Transverse colon (tissue), 4 donors: Measurements from ENCODE around the gene NEK1. TPM values are rescaled to one million over a fixed set of nuclear protein-coding genes. Genes with fewer than 3 reads are reported as not detected.

Experiments used
- DNase-seq: peaks from one replicate; pipeline ENCODE4 v3.0.0-alpha.2; 2019
- H3K27ac ChIP-seq, 4 donors: fragments of 200-600 bp; sonication (generic); 2 replicates each; pipeline ENCODE4 v1.5.1; 2016 to 2018; ENCODE audit warnings: inconsistent platforms in 4 of 4
- H3K27me3 ChIP-seq: fragments of 200-600 bp; sonication (generic); 2 replicates; pipeline ENCODE4 v1.5.1; 2017; ENCODE audit warnings: inconsistent platforms
- H3K36me3 ChIP-seq, 4 donors: fragments of 200-600 bp; sonication (generic); 2 replicates each; pipeline ENCODE4 v1.5.1; 2017 to 2019; ENCODE audit warnings: inconsistent platforms in 4 of 4
- H3K4me1 ChIP-seq, 4 donors: fragments of 200-600 bp; sonication (generic); 2 replicates each; pipeline ENCODE4 v1.5.1; 2017 to 2020; ENCODE audit warnings: inconsistent platforms in 4 of 4
- H3K4me3 ChIP-seq, 4 donors: fragments of 200-600 bp; sonication (generic); 1 replicate in 1 of 4; 2 replicates in 3 of 4; pipeline versions ENCODE4 v1.5.1 to v1.6.1; 2017 to 2019; ENCODE audit warnings: inconsistent platforms in 4 of 4
- H3K9me3 ChIP-seq, 2 donors: fragments of 200-600 bp; sonication (generic); 2 replicates each; pipeline ENCODE4 v1.5.1; 2017 to 2019; ENCODE audit warnings: inconsistent platforms in 2 of 2
- EP300 ChIP-seq: sonication (generic); formaldehyde crosslinking; IDR thresholded peaks from one replicate; pipeline ENCODE4 v1.6.1; 2017; ENCODE audit warnings: antibody characterized with exemption, low read depth
- POLR2A ChIP-seq: fragments of 450-650 bp; IDR thresholded peaks from one replicate; pipeline ENCODE4 v1.6.1; 2016; ENCODE audit warnings: antibody characterized with exemption, mild to moderate bottlenecking, moderate library complexity
- POLR2AphosphoS5 ChIP-seq, 3 donors: sonication (generic); formaldehyde crosslinking; IDR thresholded peaks; one replicate each; pipeline ENCODE4 v1.6.1; 2016; ENCODE audit warnings: antibody characterized with exemption in 3 of 3
- WGBS, 2 donors: methylation state at CpG; one replicate each; pipeline ENCODE4 v1.1.5; 2018; ENCODE audit warnings: low coverage in 1 of 2; 5-methylcytosine and 5-hydroxymethylcytosine counted together
- in situ Hi-C, 4 donors: fragments of 200-750 bp; cut with MboI; loops; one replicate each; pipeline versions ENCODE4 v1.15.0 to v1.15.1; 2017; ENCODE audit warnings: low sequenced_read_pairs in 3 of 4, low pct_ligation_motif_present in 1 of 4, low pct_unique_long_range_greater_than_20kb in 1 of 4
- intact Hi-C: fragments of 100-400 bp; cut with DNase I; formaldehyde crosslinking; loops from one replicate; pipeline ENCODE4 v1.15.1; 2023; ENCODE audit warnings: low total_unique reads
- total RNA-seq, 4 donors: library from RNA; depleted of rRNA; stranded (reverse); fragments of >200 nt; gene quantifications; one replicate each; pipeline ENCODE4 v1.1.0, GENCODE V29; 2016
- TF ChIP-seq, protein P1 (sequence below), 5 experiments: fragments of 200-600 bp in 3 of 5; fragments of 450-650 bp in 2 of 5; sonication (generic) in 3 of 5; IDR thresholded peaks; 1 replicate in 2 of 5; 2 replicates in 3 of 5; pipeline ENCODE4 v1.5.1; 2016 to 2017; ENCODE audit warnings: antibody characterized with exemption in 5 of 5, inconsistent platforms in 3 of 5, mild to moderate bottlenecking in 2 of 5, moderate library complexity in 1 of 5

NEK1 gene
- total RNA-seq, 4 donors from 2014 or later = 7.6 to 14.9 (median 10.2) TPM

DNA sequence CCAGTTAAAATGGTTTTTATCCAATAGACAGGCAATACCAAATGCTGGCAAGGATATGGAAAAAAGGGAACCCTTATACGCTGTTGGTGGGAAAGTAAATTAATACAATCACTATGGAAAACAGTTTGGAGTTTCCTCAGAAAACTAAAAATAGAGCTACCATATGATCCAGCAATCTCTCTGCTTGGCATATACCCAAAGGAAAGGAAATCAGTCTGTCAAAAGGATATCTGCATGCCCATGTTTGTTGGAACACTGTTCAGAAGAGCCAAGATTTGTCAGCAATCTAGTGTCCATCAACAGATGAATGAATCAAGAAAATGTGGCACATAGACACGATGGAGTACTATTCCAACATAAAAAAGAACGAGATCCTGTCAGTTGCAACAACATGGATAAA is 250.6 kb downstream of the NEK1 start:
- H3K27ac ChIP-seq = no peak overlapping the region
- intact Hi-C loops (no loop called here), in situ Hi-C loops (no loop called here)
- TF ChIP-seq POLR2AphosphoS5 (IDR thresholded peaks at IDR 0.05) (no peak), POLR2A (no peak), EP300 (no peak)
- TF ChIP-seq, protein P1, sequence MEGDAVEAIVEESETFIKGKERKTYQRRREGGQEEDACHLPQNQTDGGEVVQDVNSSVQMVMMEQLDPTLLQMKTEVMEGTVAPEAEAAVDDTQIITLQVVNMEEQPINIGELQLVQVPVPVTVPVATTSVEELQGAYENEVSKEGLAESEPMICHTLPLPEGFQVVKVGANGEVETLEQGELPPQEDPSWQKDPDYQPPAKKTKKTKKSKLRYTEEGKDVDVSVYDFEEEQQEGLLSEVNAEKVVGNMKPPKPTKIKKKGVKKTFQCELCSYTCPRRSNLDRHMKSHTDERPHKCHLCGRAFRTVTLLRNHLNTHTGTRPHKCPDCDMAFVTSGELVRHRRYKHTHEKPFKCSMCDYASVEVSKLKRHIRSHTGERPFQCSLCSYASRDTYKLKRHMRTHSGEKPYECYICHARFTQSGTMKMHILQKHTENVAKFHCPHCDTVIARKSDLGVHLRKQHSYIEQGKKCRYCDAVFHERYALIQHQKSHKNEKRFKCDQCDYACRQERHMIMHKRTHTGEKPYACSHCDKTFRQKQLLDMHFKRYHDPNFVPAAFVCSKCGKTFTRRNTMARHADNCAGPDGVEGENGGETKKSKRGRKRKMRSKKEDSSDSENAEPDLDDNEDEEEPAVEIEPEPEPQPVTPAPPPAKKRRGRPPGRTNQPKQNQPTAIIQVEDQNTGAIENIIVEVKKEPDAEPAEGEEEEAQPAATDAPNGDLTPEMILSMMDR (IDR thresholded peaks at IDR 0.05) = no peak
- WGBS, 2 donors = 76 to 86% methylated on average over 2 to 3 of the region's 3 CpGs
- H3K36me3 ChIP-seq = no peaks in the 10 kb centered on the region
- no peaks in the 10 kb centered on the region for H3K4me1 ChIP-seq
- DNase-seq = no peak
- peaks cover 8 to 10% of the 10 kb centered on the region in 2 donors for H3K9me3 ChIP-seq
- no peaks in the 10 kb centered on the region for H3K27me3 ChIP-seq
- H3K4me3 ChIP-seq = no peak overlapping the region

DNA sequence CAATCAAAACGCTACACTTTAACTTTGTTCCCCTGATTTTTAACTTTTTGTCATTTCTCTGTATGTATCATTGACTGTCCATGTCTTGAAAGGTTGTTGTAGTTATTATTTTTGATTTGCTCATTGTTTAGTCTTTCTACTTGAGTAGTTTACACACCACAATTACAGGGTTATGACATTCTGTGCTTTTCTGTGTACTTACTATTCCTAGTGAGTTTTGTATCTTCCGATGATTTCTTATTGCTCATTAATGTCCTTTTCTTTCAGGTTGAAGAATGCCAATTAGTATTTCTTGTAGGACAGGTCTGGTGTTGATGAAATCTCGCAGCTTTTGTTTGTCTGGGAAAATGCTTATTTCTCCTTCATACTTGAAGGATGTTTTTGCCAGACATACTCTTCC is 252.4 kb downstream of the NEK1 start:
- 88 to 90% methylated on average over 3 of the region's 3 CpGs for WGBS, 2 donors
- H3K27ac ChIP-seq = no peak overlapping the region

DNA sequence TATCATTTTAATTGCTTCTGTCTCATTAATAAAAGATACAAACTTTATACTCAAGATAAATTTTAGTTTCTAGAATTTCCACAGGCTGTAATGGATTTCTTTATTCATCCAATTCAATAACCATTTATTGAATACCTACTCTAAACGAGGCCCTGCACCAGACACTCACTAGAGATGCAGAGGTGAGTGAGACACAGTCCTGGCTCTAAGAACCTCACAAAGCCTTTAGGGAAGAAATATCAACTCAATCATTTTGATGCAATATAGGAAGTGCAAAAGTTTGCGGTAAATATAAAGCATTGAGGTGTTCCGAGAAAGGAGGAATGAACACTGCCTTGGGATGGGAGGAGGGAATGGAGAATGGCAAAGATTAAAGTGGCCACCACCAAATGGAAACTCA is 260.0 kb downstream of the NEK1 start:
- TF ChIP-seq EP300 = no peak
- TF ChIP-seq POLR2AphosphoS5 (IDR thresholded peaks at IDR 0.05) = no peak
- TF ChIP-seq, protein P1 (IDR thresholded peaks at IDR 0.05) = no peak
- no peak for TF ChIP-seq POLR2A
- H3K27me3 ChIP-seq = no peaks in the 10 kb centered on the region
- H3K27ac ChIP-seq = no peak overlapping the region
- intact Hi-C loops = no loop called here
- H3K4me3 ChIP-seq = no peak overlapping the region
- 73 to 85% methylated on average over 1 to 3 of the region's 3 CpGs for WGBS, 2 donors
- H3K36me3 ChIP-seq = no peaks in the 10 kb centered on the region
- in situ Hi-C loops = no loop called here
- H3K4me1 ChIP-seq = no peaks in the 10 kb centered on the region
- no peaks in the 10 kb centered on the region for H3K9me3 ChIP-seq
- DNase-seq = no peak

More for the DNA sequence above, 252.4 kb downstream of the NEK1 start:
- H3K9me3 ChIP-seq = no peaks in the 10 kb centered on the region
- in situ Hi-C loops = no loop called here
- no peak overlapping the region for H3K4me3 ChIP-seq
- intact Hi-C loops = no loop called here
- H3K4me1 ChIP-seq = no peaks in the 10 kb centered on the region
- DNase-seq = no peak
- no peaks in the 10 kb centered on the region for H3K27me3 ChIP-seq
- TF ChIP-seq, protein P1 (IDR thresholded peaks at IDR 0.05) = no peak
- TF ChIP-seq POLR2A (no peak), POLR2AphosphoS5 (IDR thresholded peaks at IDR 0.05) (no peak), EP300 (no peak)
- no peaks in the 10 kb centered on the region for H3K36me3 ChIP-seq

DNA sequence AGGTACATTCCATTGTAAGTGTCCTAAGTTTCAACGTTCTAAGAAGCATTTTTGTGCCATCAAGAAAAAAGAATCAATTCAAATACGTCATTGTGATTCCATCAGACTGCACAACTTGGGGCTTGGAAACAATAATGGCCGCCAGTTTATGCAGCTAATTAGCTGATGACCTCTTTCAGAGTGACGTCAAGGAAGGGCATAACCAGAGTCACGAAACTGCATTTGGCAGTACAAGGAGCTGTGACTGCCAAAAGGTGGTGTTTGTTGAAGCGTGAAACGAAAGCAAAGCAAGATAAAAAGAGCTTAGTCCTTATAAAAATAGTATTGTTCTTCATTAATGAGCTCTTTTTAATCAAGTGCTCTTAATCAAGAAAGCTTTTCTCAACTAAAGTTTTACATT is 260.5 kb downstream of the NEK1 start:
- WGBS, 2 donors = 62 to 77% methylated on average over 7 of the region's 7 CpGs
- TF ChIP-seq POLR2AphosphoS5 (IDR thresholded peaks at IDR 0.05) = no peak
- TF ChIP-seq, protein P1 (IDR thresholded peaks at IDR 0.05) = no peak
- no peak for TF ChIP-seq POLR2A
- TF ChIP-seq EP300 = no peak
- DNase-seq = no peak

More for the DNA sequence above, 260.5 kb downstream of the NEK1 start:
- Histone ChIP-seq H3K36me3 (no peaks in the 10 kb centered on the region), H3K4me3 (no peak overlapping the region), H3K27me3 (no peaks in the 10 kb centered on the region), H3K27ac (no peak overlapping the region), H3K9me3 (no peaks in the 10 kb centered on the region), H3K4me1 (no peaks in the 10 kb centered on the region)
- in situ Hi-C loops (no loop called here), intact Hi-C loops (no loop called here)
